GM08714 (cell line): ENCODE data around the gene MDFI.

ENCODE experiments used
- H3K4me3 ChIP-seq: fragments of 200-500 bp; sonication (Bioruptor generic); 2 replicates; pipeline ENCODE4 v1.5.1; 2014; ENCODE audit warnings: mild to moderate bottlenecking, low read length, inconsistent platforms
- ZNF274 ChIP-seq: IDR thresholded peaks from 2 replicates; pipeline ENCODE4 v1.6.1; 2012; ENCODE audit warnings: mild to moderate bottlenecking, low read depth, low read length

MDFI gene

DNA sequence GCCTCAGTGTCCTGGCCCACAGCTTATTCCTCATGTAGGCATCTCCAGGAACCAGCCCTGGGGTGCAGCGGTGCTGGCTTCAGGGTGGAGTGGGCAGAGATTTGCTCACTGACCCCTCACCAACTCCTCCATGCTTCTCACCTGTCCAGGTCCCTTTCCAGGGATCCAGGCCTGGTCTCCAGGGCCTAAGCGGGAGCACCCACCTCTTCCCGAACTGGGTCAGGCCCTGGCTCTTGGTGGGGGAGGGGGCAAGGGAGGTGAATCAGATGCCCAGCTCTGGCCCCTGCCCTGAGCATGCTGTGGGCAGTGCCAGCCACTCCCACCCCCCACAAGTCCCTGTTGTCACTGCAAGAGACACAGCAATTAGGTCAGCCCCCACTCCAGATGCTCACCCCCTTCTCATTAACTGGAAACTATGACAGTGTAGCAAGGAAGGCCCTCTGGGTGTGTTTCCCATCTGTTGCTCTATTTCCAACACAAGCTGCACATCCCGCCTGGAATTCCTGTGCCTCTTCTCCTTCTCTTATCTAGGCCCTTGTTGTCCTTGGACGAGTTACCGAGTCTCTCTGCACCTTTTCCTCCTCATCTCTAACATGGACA lies 37.0 kb downstream of the MDFI start:
- no peak overlapping the region for H3K4me3 ChIP-seq
- no peak for TF ChIP-seq ZNF274

DNA sequence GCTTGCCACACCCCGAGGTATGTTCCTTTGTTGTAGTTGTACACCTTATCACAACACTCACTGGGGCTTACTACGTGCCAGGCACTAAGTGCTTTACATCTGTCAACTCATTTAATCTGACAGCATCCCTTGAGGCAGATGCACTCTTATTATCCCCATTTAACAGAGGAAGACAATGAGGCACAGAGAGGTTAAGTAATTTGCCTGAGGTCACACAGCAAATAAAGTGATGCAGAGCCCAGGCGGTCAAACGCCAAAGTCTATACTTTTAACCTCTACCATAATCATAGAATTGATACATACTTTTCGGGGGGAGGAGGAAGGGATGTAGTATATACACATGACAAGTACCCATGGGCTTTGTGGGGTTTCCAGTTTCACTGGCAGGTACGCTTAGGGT lies 37.7 kb downstream of the MDFI start:
- H3K4me3 ChIP-seq, result no peak overlapping the region
- TF ChIP-seq ZNF274, result no peak

DNA sequence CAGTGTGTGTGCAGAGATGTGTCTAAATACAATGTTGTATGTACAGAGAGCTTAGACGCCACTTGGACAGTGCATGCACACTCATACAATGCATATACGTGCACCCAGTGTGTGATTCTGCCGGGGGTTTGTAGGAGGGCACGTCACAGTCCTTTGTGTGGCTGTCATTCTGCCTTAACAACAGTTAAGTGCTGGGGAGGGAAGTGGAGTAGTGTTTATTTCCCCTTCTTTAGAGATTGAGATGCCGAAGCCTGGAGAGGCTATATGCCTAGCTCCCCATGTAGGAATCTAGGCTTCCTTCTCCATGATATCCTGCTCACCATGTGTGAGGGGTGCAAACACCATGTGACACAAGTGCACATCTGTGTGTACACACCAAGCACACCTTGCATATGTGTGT lies 38.2 kb downstream of the MDFI start:
- no peak for TF ChIP-seq ZNF274
- H3K4me3 ChIP-seq, result no peak overlapping the region

DNA sequence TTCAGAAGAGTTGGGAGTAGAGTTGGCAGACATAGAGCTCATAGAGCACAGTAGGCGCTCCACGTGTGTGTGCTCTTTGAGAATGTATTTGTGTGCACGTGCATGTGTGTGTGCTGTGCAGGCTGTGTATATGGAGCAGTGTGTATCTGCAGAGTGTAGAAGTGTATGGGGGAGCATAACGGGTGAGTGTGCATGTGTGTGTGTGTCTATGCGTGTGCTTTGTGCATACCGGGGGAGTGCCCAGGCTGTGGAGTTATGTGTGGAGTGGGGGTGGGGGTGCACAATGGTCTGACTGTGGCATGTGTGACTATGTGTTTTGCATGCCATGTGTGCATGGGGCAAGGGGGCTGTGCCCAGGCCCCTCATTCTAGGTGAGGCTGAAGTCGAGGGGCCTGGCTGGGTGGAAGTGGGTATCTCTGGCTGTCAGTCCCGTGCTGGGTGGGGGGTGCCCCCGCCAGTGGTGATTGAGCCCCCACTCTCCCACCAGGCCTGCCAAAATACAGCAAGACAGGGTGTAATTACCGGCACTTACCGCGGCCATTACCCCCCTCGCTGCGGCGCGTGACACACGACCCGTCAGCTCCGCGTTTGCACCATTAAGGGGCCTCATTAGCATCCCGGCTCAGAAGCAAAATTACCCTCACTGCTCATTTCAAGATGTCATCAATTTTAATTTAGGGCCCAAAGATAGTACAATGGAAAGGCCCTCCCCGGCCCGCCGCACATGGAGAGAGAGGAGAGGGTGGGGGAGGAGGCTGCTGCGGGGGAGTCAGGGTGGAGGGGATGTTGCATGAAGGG lies 39.1 kb downstream of the MDFI start:
- no peak for TF ChIP-seq ZNF274
- H3K4me3 ChIP-seq, result no peak overlapping the region

DNA sequence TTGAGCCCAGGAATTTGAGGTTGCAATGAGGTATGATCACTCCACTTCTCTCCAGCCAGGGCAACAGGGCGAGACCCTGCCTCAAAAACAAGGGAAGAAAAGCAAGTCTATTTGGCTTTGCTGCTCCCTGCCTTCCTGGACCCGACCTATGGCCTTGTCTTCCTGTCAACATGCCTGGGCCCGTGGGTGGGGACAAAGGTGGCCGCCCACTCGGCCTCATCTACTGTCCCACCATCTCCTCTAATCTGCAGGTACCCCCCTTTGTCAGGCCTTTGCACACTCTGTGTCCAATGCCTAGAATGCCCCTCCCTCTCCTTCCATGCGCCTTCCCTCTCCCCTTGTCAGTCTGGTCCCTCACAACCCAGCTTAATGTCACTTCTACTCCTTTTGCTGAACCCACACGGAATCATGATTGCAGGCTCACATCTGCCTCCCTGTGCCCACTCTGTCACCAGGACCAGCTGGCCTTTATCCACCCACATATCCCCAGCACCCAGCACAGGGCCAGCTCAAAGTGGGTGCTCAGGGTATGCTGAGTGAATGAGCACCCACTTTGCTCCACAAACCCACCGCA lies 40.3 kb downstream of the MDFI start:
- no peak overlapping the region for H3K4me3 ChIP-seq
- no peak for TF ChIP-seq ZNF274

DNA sequence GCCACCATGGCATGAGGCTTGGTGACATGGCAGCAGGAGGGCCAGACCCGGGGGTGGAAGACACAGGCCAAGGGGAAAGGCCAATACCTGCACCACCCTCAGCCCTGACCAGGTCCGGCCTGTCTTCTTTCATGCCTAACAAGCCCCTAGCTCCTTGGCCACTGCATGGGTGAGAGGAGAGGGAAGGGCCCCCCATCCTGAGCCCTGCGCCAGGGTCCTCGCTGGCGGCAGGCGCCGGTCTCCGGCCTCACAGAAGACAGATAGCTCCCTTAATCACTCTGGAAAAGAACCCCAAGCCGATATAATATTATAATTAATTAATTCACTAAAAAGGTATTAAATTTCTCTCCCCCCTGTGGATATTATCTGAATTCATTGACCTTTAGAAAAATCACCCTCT lies 41.4 kb downstream of the MDFI start:
- no peak overlapping the region for H3K4me3 ChIP-seq
- no peak for TF ChIP-seq ZNF274

DNA sequence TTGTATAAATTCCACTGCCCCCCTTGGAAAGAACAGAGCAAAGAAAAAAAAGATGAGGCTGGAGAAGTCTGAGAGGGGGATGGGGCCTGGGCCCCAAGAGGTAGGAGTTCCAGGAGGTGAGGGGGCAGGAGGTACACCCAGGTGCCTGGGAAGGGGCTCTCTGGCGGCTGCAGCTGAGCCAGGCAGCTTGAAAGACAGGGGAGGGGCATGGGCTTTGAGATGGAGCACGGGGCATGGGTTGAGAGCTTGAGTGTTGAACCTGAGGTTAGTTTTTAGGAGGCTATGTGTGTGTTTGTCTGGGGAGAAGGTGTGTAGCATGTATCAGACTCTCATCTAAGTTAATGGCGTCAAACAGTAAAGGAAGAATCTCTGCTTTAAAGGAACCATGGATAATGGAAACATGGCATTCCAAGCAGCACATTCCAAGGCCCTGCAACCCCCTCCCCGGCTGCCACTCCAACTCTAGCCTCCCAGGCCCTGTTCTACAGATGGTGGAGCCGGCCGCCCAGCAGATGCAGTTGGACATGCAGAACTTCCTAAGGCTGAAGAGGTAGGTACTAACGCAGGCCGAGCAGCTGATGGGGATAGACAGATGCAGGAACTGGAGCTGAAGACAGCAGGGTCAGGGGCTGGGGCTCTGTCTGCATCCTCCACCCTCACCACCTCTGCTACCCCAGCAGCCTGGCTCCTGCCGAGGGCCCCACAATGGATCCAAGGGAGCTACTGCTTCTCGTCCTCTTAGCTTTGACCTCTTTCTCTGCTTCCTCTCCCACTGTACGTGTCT lies 42.1 kb downstream of the MDFI start:
- TF ChIP-seq ZNF274, result no peak
- no peak overlapping the region for H3K4me3 ChIP-seq

DNA sequence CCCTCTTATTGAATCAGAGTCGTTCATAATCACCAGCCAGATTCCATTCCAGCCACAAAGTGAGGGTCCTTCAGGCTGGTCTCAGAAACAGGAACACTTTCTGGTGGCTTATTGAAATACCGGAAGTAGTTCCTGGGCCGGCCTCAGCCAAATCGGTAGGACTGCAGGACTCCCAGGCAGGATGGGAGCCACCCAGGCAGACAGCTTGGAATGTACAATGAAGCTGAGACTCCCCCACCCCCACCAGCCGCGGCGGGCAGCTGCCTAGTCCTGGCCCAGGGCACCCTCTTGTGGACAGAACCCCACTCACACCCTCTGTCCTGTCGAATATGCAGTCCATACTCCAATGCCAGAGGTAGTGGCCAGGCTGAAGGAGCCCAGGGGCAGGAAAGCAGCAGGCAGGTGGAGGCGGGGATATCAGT lies 43.8 kb downstream of the MDFI start:
- TF ChIP-seq ZNF274, result no peak
- H3K4me3 ChIP-seq, result no peak overlapping the region

DNA sequence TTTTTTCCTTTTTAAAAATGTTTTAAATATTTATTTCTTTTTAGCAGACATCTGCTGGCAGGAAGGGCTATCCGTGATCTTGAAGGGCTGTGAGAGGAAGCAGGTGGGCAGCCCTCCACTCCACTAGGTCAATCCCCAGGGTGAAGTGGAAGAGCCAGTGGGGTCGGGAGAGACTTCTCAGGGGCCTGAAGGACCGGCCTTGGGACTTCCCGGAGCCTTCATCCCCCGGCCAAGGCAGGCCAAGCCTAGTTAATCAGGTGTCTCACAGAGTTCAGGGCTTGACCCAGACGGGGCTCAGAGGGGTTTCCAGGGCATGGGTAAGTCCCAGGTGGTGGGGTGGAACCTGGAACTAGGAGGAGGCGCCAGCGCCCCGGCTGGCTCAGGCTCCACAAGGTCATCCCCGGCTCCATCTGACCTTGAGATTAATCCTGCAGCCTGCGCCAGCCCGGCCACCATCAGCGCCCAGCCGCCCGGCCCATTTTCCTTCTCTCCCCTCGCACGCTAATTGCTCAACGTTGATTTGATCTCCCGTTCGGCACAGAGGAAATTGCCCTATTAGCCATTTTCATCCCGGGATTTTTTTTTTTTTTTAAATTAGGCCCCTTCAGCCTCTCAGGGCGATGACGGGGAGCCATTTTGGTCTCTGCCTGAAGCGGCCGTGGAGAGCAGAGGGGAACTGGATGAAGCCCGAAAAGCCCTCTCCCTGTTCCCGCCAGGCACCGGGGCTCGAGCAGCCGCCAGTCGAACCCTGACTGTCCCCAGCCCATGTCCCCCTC lies 44.4 kb downstream of the MDFI start:
- H3K4me3 ChIP-seq, result no peak overlapping the region
- no peak for TF ChIP-seq ZNF274

DNA sequence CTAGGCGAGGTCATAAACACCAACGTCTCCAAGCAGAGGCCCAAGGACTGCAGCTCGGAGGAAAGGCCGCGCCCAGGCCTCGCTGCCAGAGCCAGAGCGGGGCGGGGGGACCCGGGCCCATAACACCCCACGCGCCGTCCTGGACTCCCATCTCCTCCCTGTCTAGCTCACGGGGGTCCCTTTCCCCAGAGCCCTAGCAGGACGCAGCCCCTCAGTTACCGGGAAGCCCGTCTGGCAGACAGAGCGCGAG lies 44.9 kb downstream of the MDFI start:
- no peak for TF ChIP-seq ZNF274
- H3K4me3 ChIP-seq, result no peak overlapping the region

DNA sequence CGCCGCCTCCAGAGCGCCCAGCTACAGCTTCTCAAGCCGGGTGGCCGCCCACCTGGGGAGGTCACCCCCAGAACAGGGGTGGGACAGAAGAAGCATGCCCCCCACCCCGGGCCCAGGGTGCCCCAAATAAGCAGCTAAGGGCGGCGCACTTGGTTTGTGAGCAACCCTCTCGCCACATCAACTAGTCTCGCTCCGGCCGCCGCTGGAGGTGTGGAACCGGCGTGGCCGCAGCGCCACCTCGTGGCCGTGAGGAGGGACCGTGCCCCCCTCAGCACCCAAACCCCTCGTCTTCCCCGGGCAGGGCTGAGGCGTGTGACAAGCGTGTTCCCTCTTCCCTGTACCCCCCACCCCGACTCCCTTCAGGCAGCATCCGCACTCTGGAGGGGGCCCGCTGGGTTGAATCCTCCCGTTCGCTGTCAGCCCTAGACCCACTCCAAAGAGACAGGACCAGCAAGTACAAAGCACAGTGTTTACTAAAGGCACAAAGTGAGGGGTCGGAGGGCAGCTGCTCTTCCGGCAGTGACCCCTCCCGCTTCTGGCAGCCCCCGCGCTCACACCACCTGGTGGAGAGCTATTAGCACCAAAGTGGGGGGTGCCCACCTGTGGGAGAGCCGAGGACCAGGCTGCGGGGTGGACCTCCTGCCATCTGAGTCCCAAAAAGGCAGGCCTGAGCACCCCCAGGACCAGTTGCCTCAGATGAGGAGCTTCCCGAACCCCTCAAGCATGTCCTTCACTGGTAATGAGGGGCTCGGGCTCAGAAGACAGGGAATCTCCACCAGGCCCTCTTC lies 45.4 kb downstream of the MDFI start:
- TF ChIP-seq ZNF274, result no peak
- no peak overlapping the region for H3K4me3 ChIP-seq

DNA sequence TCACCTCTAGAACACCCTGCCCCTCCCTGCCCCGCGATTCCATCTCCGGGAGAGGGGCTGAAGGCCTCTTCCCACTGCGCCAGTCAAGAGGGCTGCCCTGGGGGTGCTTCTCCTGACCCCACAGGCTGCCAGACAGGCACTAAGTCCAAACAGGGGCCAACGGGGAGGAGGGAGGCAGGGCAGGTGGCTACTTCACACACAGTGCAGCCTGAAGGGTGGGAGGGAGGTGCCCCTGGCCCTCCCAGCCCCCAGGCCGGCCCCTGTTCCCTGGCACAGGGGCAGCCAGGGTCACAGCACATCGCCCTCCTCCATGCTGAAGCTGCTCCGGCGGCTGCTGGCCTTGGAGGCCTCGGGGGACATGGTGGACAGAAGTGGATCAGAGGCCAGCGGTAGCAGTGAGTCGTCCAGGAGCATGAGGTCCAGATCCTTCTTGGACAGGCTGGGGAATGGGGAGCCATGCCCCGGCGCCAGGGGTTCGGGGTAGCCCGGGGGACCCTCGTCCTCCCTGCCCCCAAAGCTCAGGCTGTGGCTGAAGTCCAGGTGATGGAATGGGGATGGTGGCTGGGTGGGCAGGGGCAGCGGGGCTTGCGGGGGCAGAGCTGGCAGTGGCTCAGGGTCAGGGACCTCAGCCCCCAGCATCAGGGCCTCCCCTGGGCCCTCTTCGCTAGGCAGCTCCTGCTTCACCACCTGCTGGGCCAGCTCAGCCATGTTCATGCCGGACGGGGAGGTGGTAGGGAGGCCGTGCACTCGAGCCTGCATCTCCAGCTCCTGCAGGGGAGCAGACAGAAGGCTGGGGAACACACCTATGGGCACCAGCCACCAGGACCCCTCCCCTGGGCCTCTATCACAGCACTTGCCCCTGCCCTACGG lies 46.3 kb downstream of the MDFI start:
- TF ChIP-seq ZNF274, result no peak
- no peak overlapping the region for H3K4me3 ChIP-seq
